SW 1271 (cell line): ENCODE measurements around the gene METTL24.
"Not testable (repeated sequence)": the region's sequence is repeated elsewhere in the genome, so short reads cannot be mapped to it uniquely, and the experiment has no call there.

Experiments
- DNase-seq, 2 experiments: peaks; one replicate each; lab custom pipeline; 2025; lab: John Stamatoyannopoulos, UW

The METTL24 gene

GRCh38 chr6:110310861-110311446 lies 47.2 kb downstream of the METTL24 start:
- no peak for DNase-seq

- not testable (repeated sequence) for DNase-seq
These were observed 48.7 kb downstream of the METTL24 start for GRCh38 chr6:110309432-110309831.

GRCh38 chr6:110307368-110307767 lies 50.8 kb downstream of the METTL24 start:
- DNase-seq = no peak

DNA sequence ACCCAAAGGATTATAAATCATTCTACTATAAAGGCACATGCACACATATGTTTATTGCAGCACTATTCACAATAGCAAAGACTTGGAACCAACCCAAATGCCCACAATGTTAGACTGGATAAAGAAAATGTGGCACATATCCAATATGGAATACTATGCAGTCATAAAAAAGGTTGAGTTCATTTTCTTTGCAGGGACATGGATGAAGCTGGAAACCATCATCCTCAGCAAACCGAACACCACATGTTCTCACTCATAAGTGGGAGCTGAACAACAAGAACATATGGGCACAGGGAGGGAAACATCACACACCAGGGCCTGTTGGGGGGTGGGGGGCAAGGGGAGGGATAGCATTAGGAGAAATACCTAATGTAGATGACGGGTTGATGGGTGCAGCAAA lies 52.3 kb downstream of the METTL24 start:
- DNase-seq = not testable (repeated sequence)

DNA sequence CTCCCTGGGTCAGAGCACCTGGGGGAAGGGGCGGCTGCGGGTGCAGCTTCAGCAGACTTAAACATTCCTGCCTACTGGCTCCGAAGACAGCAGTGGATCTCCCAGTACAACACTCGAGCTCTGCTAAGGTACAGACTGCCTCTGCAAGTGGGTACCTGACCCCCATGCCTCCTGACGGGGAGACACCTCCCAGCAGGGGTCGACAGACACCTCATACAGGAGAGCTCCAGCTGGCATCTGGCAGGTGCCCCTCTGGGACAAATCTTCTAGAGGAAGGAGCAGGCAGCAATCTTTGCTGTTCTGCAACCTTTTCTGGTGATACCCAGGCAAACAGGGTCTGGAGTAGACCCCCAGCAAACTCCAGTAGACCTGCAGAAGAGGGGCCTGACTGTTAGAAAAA lies 54.5 kb downstream of the METTL24 start:
- not testable (repeated sequence) for DNase-seq

DNA sequence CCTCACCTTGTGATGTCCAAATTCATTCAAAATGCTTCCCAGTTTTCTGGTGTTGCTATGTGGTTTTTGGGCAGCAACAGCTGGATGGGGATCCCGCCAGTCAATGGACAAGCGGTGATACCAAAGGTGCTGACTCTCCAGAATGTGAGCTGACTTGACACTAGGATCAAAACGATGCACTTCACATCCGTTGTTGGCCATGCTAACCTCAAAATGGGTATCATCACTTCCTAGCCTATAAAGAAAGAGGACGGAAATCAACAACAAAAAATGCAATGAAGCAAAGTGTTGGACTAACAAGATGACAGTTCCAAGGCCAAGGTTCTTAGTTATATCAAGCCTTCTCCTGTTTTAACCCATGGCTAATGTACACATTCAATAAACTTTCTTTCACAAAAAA lies 59.2 kb downstream of the METTL24 start:
- DNase-seq = no peak

- DNase-seq = no peak
These were observed 59.7 kb downstream of the METTL24 start for GRCh38 chr6:110298411-110298810.

- DNase-seq = no peak
These were observed 61.7 kb downstream of the METTL24 start for GRCh38 chr6:110296241-110297025.

GRCh38 chr6:110295451-110296165 lies 62.5 kb downstream of the METTL24 start:
- DNase-seq = no peak

GRCh38 chr6:110287462-110288341 lies 70.4 kb downstream of the METTL24 start:
- no peak for DNase-seq

GRCh38 chr6:110285306-110286060 lies 72.7 kb downstream of the METTL24 start:
- no peak for DNase-seq

GRCh38 chr6:110284855-110285254 lies 73.3 kb downstream of the METTL24 start:
- no peak for DNase-seq

DNA sequence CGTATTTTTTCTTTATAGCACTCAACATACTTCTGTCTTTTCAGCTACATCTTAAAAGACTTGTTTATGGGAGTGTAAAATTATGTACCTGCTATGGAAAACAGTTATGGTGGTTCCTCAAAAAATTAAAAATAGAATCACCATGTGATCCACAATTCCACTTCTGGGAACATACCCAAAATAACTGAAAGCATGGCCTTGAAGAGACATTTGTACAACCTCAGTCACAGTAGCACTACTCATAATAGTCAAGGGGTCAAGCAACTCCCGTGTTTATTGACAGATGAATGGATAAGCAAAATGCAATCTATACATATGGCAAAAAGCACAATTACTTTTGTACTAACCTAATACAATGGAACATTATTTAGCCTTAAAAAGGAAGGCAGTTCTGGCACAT lies 74.5 kb downstream of the METTL24 start:
- no peak for DNase-seq

DNA sequence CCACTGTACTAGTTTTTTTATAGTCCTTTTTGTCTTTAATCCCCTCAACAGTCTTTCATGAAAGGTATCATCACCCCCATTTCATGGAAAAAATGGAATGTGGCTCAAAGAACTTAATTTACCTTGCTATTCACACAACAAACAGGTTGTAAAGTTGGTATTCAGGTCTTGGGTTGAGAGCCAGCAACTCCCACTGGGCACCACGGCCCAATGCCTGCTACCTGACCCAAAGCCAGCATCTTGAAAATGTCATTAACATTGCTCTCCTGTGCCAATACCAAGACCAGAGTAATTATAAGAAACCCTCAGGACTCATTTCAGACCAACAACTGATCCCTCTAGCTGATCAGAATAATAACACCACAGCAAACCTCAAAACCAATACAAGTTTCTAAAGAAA lies 75.7 kb downstream of the METTL24 start:
- no peak for DNase-seq

- DNase-seq = no peak
These were observed 81.0 kb downstream of the METTL24 start for GRCh38 chr6:110277100-110277665.

DNA sequence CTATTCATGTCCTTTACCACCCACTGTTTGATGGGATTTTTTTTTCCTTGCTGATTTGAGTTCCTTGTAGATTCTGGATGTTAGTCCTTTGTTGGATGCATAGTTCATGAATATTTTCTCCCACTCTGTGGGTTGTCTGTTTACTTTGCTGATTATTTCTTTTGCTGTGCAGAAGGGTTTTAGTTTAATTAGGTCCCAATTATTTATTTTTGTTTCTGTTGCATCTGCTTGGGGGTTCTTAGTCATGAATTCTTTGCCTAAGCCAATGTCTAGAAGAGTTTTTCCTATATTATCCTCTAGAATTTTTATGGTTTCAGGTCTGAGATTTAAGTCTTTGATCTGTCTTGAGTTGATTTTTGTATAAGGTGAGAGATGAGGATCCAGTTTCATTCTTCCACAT lies 85.4 kb downstream of the METTL24 start:
- not testable (repeated sequence) for DNase-seq

DNA sequence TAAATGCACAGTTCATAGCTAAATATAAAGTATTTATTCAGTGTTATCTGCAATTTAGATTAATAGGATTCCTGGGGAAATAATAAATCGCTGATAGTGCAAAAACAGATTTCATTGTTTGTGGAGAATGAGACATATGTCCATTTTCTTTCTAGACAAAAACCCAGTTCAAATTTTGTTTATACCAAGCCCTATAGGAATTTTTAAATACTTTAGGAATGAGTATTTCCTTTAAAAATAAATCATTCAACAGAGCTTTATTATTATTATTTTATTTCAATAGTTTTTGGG lies 86.5 kb downstream of the METTL24 start:
- no peak for DNase-seq

GRCh38 chr6:110270165-110270564 lies 88.0 kb downstream of the METTL24 start:
- DNase-seq = no peak

DNA sequence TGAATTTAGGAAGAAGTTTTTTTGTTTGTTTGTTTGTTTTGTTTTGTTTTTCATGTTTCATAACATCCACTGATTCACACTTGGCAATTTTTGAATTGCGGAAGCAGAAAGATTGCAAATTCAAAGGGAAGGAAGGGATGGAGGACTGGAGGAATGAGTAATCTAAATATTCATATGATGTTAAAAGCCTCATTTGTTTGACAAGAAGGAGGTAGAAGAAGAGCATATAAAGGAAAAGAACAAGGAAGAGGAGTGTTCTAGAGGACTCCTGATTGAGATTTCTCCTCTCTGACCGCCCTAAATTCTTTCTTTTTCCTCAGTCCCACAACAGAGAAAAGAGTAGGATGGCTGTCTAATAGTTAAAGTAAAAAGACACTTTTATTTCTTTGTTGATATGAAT lies 88.5 kb downstream of the METTL24 start:
- no peak for DNase-seq

GRCh38 chr6:110266996-110267395 lies 91.2 kb downstream of the METTL24 start:
- no peak for DNase-seq

- no peak for DNase-seq
These were observed 92.9 kb downstream of the METTL24 start for GRCh38 chr6:110265273-110265672.
